ELF-1 (cell line): ENCODE data around the gene SCARF1.
A peak's percentile ranks its signal among the peaks of the same experiment; 100 is the strongest.

Experiments used
- DNase-seq: peaks from one replicate; pipeline ENCODE4 v3.0.0-alpha.2; 2016; ENCODE audit warnings: low read depth, low spot score

SCARF1 gene

GRCh38 chr17:1629504-1630310, 15.8 kb downstream of the SCARF1 start:
- DNase-seq = peak; percentile 80

DNA sequence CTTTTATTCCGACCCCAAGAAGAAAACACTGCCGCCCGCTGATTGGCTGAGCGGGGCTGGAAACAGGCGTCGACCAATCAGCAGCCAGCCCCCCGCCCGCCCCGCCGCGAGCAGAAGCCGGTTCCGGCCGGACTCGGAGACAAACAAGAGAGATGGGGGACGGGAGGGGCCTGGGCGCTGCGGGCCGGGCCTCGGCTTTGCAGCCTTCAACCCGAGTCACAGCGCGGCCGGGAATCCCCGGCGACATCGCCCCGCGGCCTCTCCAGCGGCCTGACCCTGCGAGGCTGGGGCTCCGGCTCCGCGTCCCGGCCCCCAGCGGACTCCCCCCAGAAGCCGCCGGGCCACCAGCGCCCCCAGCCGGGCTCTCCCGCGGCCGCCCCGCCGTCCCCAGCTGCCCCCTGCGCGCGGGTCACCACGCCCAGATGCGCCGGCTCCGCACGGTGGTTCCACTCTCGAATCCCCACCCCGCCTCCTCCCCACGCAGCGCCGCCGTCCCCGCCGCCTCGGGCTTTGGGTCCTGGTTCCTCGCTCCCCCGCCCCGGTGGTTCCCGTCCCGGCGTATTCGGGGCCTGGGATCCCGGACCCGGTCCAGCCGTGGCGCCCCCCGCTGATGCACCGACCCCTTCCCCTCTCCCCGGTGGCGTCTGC, 16.6 kb downstream of the SCARF1 start:
- DNase-seq = peak; percentile 99

DNA sequence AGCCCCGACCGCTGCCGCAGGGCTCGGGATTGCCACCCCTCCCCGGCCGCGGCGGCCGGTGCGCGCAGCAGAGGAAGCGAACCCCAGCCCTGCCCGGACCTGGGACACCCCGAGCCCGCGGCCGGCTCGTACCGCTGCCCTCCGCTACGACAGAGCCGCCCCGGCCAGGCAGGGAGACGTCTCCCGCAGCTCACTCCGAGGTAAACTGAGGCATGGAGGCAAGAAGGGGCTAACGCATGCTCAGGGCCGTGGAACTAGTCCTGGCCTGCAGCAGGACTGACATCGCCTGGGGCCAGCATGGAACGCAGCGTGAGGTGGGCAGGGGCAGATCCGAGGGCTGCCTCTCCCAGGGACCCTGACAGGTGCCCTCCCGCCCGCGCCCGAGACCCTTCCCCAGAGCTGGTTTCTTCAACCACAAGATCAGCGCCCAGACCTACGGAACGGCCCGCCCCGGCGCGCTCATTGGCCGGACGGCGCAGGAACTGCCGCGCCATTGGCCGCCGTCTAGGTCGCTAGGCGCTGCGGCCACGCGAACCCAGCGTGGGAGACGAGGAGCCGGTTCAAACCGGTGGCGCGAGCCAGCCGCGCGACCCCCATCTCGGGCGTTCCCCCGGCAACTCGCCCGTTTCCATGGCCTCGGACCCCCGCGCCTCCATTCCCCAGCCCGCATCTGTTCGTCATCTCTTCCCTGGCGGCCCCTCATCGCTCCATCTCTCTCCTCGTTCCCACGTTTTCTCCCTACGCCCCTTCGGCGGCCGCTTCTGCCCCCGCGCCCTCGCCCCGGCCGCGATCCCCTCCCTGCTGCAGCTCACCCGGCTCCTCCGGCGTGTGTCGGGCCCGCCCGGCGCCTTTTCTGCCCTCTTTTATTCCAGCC, 17.3 kb downstream of the SCARF1 start, which contains the start of gene SLC43A2:
SLC43A2 (minus strand) TSS at position 853 of the 874 bp plus-strand sequence. CDS start 960 bp downstream, outside the sequence.
- peak; percentile 93 for DNase-seq

- DNase-seq = no peak
These were observed 18.1 kb downstream of the SCARF1 start for GRCh38 chr17:1627182-1627981.

GRCh38 chr17:1626333-1626732, 19.2 kb downstream of the SCARF1 start:
- DNase-seq = no peak

GRCh38 chr17:1625581-1625980, 20.0 kb downstream of the SCARF1 start:
- no peak for DNase-seq

GRCh38 chr17:1625053-1625452, 20.5 kb downstream of the SCARF1 start:
- DNase-seq = no peak

GRCh38 chr17:1624650-1625049, 20.9 kb downstream of the SCARF1 start:
- no peak for DNase-seq

GRCh38 chr17:1623057-1623630, 22.4 kb downstream of the SCARF1 start:
- no peak for DNase-seq

GRCh38 chr17:1621273-1621954, 24.1 kb downstream of the SCARF1 start:
- DNase-seq = no peak

DNA sequence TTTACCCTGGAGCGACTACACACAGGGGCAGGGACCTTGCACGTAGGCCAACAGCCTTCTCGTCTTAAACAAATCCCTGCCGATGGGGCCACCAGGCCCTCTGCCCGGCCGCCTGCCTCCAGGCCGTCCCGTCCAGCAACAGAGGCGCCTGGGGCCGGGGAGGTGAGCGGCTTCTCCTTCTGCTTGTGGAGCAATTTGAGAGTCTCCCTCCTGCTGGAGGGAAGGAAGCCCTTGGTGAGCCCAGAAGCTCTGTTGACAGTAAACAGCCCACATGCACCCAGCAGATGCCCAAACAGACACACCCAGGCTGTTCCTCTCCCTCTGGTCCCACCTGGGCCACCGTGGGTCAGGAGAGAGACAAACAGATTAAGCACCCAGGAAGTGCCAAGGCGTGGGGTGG, 25.0 kb downstream of the SCARF1 start:
- DNase-seq = peak; percentile 88

- DNase-seq = peak; percentile 82
These were observed 27.8 kb downstream of the SCARF1 start for GRCh38 chr17:1617620-1618174.

DNA sequence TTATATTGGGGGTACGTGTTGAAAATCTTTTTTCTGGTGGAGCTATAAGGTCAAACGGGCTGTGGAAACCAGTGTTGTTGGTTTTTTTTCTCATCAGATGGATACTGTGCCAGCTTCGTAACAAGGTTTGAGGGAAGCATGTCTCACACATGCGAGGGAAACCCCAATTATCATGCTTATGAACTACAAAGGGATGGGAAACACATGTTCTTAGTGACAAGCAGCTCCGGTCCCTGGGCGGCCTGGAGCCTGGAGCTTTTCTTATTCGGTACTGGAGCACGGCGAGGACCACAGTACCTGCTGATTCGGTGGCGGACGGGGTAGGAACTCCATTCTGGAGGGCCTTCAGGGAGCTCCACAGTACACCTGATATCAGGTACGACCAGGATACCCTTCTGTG, 29.4 kb downstream of the SCARF1 start:
- no peak for DNase-seq

GRCh38 chr17:1612400-1612799, 33.1 kb downstream of the SCARF1 start:
- DNase-seq = no peak

GRCh38 chr17:1611715-1612114, 33.8 kb downstream of the SCARF1 start:
- DNase-seq = no peak

- DNase-seq = no peak
These were observed 36.9 kb downstream of the SCARF1 start for GRCh38 chr17:1608676-1609075.

GRCh38 chr17:1607971-1608320, 37.6 kb downstream of the SCARF1 start:
- no peak for DNase-seq

GRCh38 chr17:1606352-1606985, 39.1 kb downstream of the SCARF1 start:
- DNase-seq = no peak

GRCh38 chr17:1605681-1606351, 39.7 kb downstream of the SCARF1 start:
- DNase-seq = no peak
